HG03469 (cell line): Measurements from ENCODE around the gene PPP1CC.

Source experiments
- ATAC-seq: cut with Tn5 transposase; IDR thresholded peaks from one replicate; pipeline ENCODE4 v1.9.1; 2021; ENCODE audit warnings: mild to moderate bottlenecking, moderate library complexity, moderate number of reproducible peaks; ENCODE audit not compliant: unreplicated experiment

PPP1CC gene

DNA sequence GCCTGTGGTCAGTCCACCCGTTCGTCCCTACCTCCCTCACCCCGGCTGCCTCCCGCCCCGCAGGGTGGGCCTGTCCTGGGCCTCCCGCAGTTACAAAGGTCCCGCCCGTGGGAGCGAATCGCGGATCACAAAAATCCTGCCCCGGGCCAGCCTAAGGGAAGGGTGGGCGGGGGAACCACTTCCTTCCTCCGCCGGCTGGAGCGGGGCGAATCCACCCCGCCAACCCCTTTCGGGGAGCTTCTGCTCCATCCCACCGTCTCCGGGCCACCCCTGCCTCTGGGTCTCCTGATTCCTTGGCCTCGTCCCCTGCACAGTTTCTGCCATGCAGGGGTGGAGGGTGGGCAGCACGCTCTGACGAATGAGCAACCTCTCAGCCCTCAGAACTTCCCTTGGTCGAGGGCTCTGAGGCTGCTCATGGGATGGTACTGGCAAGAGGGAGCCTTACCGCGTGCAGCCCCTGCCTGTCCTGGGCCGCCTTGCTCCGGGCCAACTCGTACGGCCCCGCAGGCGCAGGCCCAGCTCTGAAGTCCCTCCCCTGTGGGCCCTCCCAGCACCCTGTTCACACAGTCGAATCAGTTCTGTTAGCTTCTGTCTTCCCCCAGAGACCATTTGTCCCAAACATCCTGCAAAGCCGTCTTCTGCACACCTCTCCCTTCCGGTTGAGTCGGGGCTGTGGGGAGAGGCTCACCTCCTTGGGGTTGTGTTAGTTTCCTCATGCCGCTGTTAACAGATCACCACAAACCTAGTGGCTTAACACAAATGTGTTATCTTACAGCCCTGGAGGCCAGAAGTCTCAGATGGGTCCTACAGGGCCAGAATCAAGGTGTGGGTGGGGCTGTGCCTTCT, 53.2 kb downstream of the PPP1CC start:
- ATAC-seq: no peak

DNA sequence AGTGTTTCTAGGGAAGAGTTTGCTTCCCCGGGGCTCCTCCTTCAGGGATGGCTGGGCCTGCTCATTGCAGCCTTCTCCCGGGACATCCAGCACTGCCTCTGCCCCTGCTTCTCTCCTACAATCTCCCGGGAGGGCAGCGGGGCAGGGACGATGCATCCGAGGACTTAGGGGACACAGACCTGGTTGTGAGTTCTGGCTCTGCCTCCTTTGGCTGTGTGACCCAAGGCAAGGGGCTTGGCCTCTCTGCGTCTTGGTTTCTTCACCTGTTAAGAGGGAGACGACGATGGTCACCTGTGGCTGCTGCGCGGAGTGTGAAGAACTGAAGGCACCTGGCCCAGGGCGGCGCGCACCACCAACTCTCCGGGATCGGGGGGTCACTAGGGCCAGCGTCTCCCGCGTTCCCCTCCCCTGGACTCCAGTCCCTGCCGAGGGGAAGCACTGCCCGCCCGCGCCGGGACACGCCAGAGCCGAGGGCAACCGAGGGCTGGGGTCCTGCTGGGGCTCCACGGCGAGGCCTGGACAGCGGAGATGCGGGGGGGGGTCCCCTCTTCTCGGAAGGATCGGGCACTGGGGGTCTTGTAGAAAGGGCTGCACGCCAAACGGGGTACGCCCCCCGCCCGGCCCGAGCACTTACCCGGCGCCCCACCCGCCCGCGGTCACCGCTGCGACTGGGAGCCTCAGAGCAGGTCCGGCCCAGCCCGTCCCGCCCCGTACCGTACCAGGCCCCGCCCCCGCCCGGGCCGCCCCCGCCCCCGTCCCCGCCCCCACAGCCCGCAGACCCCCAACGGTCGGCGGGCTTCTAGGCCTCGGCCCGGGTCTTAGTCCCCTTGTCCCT, 54.0 kb downstream of the PPP1CC start, which contains the start of gene HVCN1:
HVCN1 (minus strand) TSS at position 670 of the 835 bp plus-strand sequence. CDS start 5,870 bp downstream, outside the sequence.
- no peak for ATAC-seq

DNA sequence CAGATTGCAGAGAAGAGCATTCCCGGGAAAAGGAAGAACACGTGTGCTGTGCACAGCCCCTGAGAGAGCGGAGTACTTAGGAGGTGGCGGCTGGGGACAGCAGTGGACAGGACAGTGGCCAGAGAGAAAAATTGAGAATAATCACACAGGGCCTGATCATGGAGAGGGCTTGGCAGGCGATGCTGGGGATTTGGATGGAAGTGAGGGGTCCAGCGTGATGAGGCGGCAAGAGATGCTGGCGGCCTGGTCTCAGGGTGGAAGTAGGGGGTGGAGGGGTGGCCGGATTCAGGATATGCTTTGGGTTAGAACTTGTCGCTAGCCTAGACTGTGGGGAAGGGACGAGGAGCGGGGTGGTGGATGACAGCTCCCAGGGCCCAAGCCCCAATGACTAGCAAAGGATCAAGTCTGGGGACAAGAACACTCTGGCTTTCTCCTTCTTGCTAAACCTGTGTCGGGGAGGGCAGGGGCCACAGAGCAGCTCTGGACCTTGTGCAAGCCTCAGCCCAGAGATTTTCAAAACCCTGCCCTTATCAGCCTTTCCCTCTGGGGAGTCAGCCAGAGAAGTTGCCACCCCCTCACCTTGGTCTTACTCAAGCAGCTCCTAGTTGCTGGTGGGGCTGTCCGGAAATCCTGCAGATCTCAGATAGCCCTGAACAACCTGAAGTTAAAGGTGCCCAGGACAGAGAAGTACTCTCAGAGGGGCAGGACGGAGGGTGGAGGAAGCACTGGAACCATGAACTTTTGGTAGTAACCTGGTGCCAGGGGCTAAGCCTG, 55.1 kb downstream of the PPP1CC start:
- ATAC-seq: no peak

DNA sequence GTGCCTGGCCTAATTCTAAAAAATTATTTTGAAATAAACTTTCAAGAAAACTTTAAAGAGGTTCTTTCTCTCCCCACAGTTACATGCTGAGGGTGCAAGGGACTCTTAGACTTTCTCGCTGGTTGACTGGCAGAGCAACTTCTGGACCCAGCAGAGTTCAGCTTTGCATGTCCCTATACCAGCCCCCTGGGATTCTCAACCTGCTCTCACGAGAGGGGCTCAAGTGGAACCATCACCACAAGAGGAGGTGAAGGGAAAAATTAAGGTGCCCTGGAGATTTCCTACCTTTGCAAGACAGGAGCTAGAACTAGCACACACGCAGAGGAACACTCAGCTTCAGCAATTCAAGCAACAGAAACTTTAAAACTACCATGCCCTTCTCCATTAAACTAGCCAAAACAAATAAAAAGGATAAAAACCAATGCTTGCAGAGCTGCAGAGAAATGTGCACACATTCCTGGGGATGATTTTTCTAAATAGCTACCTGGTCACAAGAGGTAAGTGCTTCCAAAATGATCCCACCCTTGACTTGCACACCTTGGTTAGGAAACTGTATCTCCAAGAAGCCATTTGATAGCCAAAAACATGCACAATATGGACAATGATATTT, 56.3 kb downstream of the PPP1CC start:
- ATAC-seq: no peak

DNA sequence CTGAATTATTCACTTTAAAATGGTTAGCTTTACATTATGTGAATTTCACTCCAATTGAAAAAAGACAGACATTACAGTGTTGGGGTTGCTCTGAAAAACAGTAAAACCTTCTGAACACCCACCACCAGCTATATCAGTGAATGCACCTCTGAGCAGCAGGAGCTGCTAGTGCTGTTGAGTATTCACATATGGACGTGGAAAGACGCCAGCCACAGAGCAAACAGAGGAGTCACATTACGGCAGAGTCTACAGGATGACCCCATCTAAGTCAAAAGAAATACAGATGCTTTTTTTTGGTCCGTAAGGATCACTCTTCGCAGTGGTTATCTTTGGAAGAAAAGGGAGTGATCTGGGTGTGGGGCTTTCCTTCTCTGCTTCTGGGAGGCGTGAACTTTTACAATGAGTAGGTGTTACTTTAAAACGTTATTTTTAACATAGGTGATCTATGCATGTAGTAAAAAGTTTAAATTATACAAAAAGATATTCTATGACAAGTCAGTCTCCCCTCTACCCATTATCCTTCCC, 58.3 kb downstream of the PPP1CC start:
- ATAC-seq: no peak

DNA sequence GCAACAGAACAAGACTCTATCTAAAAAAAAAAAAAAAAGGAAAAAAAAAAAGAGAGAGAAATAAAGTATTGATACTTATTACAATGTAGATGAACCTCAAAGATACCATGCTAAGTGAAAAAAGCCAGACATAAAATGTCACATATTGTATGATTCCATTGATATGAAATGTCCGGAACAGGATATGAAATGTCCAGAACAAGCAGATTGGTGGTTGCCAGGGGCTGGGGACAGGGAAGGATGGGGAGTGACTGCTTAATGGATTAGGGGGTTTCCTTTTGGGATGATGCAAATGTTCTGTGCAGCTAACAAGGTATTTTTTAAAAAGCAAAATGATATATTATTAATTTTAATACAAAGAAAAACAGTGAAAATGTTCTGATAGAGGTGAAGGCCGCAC, 58.8 kb downstream of the PPP1CC start:
- ATAC-seq: no peak

DNA sequence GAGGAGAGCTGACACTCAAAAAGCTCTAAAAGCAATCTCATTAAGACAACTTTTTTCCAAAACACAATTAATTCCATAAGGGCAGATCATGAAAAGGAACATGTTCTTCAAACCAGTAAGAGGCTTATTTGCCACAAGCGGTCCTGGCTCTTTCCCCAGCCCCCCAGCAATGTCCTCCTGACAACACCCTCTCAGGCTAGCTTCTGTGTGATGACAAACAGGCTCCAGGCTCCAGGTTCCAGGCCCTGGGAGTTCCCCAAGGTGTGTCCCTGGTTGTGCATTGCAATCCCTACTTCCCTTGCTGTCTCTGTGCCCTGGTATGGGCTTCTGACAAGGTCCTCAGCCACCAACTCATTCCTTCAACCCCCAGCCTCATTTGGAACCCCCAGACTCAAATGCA, 62.7 kb downstream of the PPP1CC start:
- no peak for ATAC-seq

DNA sequence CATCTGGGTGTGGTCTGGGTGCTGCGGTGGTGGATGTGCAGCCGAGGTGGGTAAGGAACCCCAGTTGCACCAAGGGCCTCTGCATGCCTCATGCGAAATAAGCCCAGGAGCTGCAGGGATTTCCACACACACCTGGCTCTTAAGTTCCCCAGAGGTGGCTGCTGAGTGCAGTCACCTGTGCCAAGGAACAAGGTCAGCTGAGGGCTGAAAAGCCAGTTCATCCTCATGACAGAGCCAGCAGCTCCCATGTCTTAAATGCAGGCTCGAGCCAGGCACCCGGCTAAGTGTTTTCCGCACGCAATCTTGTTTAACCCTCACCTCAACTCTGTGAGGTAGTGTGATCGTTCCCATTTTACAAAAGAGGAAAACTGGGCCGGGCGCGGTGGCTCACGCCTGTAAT, 63.5 kb downstream of the PPP1CC start:
- no peak for ATAC-seq

DNA sequence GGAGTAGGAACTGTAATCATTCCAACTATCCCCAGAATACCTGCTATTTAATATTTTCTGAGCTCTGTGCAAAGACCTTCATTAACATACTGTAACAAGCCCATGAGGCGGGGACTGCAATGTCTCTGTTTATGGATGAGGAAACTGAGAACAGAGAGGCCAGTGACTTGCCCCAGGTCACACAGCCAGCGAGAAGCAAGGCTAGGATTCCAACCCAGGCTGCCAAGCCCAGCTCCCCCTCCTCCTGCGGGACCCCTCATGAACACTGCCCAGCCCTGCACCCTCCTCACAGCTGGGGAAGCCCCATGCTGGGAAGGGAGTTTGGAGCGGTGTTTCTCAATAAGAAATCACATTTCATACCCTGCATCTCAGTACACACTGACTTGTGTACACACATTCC, 64.7 kb downstream of the PPP1CC start:
- ATAC-seq: no peak

DNA sequence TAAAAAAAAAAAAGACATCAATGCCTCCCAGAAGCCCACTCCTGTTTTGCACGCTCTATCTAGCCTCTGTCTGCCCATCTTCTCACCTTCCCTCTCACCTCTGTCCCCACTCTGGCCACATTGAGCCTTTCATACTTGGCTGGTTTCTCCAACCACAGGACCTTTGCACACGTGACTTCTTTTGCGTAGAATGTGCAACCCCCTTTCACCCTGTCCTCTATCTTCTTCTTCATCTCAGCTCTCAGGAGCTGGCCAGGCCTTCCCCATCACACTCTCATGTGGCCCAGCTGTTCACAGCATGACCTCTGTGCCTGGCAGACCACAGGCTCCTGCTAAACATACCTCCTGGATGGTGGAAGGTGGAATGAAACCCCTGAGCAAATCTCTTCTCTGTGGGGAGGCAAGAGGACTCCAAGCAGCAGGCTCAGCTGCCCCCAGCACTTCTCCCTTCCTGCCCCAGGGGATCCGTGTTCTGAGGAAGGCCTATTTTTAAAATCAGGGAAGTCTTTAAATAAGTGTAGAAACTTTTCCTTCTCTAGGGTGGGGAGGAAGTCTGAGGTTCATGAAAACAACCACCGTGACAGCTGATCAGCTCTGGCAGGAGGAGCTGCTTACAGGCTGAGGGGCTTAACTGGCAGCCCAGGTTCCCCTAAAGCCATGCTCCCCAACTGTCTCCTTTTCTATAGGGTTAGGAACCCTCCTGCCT, 65.3 kb downstream of the PPP1CC start:
- ATAC-seq: peak; percentile 39

DNA sequence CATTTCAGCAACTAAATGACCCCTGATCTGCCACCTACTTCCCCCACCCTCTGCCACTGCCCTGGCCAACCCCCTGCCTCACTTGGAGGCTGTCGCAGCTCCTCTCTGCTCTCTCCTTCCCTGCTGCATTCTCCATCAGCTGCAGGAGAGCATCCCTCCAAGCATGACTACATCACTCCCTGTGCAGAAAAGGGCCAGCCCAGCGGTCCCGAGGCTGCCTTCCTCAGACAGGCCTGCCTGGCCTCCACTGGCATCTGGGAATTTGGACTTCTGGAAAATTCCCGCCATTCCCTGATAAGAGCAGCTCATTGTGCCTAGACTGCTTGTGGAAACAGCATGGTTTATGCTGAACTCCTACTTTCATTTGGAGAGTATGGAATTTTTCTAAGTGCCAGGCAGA, 66.5 kb downstream of the PPP1CC start:
- ATAC-seq: no peak

DNA sequence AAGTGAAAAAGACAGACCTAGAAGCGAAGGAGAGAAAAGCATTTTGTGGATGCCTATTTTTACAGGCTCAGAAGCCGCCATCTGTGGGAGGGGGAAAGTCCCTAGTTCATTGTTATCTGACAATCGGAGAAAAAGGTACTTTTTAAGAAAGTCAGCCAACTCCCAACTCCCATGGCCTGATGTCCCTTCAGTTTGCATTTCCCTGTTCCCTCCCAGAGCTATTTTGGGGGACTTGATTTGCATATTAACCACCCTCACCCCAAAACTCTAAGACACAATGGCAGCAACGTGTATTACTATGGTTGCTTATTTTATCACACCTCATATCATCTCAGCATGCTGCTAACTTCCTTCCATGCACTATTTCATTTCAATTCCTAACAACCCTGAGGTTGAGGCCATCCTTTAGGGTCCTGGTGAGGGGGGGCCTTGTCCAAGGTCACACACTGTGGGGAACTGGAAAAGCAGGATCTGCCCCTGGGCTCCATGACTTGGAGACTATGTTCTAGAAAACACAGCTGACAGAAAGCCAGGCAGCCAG, 72.5 kb downstream of the PPP1CC start:
- ATAC-seq: peak; percentile 32
